GM18508 (cell line): Measurements from ENCODE around the gene TMEM30B.

Experiments
- ATAC-seq: cut with Tn5 transposase; IDR thresholded peaks from one replicate; pipeline ENCODE4 v1.9.1; 2021; ENCODE audit warnings: moderate number of reproducible peaks; ENCODE audit not compliant: insufficient read depth, unreplicated experiment

The TMEM30B gene

DNA sequence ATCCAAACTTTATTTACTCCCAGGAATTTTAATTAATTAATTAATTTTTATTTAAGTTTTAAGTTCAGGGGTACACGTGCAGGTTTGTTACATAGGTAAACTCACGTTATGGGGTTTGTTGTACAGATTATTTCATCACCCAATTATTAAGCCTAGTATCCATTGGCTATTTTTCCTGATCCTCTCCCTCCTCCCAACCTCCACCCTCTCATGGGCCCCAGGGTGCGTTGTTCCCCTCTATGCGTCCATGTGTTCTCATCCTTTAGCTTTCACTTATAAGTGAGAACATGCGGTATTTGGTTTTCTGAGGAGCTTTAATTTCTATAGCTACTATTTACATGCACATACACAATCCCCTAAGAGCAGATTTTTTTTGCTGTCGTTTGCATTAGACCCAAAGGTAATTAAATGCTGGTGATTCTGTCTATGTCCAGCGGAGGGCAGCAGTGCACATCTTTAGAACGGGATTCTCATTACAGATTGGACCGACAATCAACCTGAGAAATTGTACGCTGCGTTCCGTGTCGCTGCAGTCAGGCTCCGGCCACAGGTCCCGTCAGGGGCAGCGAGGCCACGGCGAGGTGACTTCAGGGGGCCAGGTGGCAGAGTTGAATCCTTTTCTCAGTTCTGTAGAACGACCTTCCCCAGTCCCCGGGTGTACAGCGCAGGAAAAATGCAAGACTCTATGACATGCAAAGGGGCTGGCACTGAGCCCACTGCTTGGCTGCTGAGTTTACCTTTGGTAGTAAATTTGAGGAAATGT is 11.6 kb downstream of the TMEM30B start:
- no peak for ATAC-seq

DNA sequence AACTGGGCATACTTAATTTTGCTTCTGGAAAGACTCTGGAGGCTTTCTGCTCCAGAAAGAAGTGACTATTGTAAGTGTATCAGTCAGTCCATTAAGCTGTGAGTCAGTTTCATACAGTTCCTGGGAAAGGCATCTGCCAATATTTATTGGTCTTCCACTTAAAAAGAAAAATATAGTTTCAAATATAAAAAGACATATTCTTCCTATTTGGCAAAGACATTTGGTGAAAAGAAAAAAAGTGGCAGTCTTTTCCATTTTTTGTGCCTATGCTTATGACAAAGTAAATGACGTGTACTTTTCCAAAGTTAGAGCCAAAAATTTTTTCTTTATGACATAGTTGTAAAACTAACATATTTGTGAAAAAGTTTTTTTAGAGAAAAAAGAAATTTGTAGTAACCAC is 12.3 kb downstream of the TMEM30B start:
- no peak for ATAC-seq

DNA sequence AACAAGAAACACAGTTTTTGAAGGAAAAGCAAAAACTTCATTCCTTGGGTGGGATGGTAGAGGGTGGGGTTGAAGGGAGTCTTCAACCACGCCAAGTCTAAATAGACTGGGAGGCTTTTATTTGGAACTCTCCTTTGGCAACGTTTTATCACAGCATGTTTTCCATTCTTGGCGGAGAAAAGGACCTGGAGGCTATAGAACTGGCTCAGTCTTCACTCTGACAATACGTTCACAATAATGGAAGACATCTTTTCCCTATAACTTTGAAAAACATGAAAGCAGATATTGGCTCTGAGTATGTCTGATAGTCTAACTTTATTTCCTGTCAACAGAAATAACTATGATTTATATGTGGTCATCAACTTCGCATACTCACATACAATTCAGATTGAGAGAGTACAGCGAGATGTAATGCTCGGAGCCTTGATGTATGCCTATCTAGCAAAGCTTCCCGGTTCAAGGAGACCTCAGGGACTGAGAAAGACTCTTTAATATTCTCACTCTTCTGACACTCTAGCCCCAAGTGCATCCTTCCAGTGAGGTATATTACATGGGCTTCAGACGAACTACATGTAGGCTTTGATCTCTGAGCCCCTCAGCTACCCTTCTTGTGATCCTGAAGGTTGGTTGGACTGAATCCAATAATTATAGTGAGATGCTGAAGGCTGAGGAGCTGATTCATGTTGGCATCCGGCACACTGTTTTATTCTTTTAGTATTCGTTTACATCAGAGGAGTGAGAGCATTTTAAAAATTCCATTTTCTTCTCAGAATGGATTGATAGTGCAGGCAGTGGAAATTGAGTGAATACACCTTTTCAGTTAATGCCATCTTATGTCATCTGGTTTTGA is 14.0 kb downstream of the TMEM30B start:
- no peak for ATAC-seq

GRCh38 chr14:61266436-61266835 is 14.7 kb downstream of the TMEM30B start:
- no peak for ATAC-seq

DNA sequence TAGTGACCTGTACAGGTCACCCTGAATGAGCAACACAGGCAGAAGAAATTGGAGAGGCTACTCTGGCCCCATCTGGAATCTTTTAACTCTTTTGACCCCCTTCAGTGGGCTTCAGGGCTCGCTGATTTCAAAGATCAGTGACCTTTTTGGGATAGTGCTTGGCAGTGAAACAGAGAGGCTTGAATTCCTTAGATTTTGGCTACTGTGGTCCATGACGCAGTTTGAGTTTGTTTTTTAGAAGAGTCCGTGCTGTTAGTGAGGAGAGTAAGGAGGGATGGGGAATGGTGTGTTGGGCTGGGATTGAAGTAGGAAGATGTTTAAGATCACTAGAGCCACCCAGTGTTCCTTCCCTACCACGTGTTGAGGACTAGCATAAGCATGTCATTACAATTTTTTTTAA is 16.5 kb downstream of the TMEM30B start:
- no peak for ATAC-seq

- ATAC-seq: no peak
Observed at GRCh38 chr14:61264010-61264571, 17.0 kb downstream of the TMEM30B start.

DNA sequence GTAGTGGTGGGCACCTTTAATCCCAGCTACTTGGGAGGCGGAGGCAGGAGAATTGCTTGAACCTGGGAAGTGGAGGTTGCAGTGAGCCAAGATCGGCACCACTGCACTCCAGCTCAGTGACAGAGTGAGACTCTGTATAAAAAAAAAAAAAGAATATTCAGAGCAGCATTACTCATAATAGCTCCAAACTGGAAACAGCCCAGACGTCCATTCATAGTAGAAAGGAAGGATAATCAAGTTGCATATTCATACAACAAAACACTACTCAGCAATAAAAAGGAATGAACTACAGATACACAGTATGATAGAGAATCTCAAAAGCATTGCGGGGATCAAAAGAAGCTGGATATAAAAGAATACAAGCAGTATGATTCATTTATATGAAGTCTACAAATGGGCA is 19.1 kb downstream of the TMEM30B start:
- no peak for ATAC-seq

GRCh38 chr14:61260939-61261776 is 20.0 kb downstream of the TMEM30B start:
- no peak for ATAC-seq

- no peak for ATAC-seq
Observed at GRCh38 chr14:61258985-61259384, 22.2 kb downstream of the TMEM30B start.

DNA sequence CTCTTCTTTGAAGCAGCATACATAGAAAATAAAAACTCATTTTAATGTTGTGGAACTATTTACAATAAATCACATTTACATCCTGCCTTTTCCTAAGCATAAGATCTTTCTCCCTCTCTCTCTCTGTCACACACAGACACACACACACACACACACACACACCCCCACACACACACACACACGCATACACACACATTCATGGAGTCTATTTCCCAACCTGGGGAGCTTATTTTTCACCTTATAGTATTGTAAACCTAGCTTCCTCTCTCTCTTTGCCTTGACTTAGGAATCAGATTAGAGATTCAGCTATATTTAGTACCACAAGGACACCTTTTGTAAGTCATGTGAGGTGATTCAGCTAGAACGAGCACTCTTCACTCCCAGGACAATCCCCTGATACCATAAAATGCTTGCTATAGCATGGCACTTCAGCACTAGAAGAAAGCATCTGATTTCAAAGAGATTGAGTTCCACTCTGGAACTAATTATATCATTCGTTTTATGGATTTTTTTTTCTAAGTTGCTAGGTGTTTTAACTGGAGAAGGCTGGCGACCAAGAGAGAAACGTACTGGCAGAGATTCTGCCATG is 23.6 kb downstream of the TMEM30B start:
- ATAC-seq: no peak

DNA sequence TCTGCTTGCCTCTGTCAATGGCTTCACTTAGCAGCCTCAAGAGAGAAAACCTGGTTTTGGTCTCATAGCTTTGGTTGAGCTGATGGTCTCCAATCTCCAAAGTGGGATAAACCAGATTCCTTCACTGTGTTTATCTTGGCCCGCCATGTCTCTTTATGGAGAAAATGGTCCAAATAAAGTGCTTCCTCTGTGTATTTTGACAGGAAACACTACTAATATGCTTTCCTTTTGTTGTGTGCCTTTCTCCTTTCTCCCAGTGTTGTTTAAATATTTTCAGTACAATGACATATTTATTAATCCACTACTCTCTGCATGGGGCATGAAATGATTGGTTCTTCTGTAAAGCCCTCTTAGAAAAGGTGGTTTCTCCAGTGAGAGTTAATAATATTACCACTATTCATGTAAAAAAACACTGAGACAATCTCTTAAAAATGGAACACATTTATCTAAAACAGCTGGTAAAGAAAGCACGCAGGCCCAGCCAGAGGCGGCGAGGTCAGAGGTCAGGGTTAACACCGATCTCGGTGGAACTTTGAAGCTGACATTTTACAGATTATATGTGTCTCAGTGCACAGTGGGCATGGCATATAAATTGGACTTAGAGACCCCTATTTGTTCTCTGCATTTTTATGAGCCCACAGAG is 24.2 kb downstream of the TMEM30B start:
- ATAC-seq: no peak

DNA sequence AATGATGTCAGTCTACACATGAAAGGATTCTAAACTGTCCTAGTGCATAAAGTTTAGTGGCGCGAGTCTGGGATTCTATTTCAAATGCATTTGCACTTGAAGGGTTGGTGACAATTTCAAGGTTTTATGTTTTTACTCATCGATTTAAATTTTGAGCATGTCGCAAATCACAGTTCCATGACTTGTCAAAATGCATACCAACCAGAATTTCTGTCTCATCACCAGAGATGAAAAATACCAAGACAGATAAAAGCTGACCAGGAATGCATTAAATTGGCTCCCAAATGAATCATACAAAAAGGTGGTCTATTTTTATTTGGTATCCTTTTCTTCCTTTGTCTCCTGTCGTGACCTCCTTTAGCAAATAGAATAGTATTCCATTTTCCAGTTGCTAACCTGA is 25.2 kb downstream of the TMEM30B start:
- ATAC-seq: no peak

DNA sequence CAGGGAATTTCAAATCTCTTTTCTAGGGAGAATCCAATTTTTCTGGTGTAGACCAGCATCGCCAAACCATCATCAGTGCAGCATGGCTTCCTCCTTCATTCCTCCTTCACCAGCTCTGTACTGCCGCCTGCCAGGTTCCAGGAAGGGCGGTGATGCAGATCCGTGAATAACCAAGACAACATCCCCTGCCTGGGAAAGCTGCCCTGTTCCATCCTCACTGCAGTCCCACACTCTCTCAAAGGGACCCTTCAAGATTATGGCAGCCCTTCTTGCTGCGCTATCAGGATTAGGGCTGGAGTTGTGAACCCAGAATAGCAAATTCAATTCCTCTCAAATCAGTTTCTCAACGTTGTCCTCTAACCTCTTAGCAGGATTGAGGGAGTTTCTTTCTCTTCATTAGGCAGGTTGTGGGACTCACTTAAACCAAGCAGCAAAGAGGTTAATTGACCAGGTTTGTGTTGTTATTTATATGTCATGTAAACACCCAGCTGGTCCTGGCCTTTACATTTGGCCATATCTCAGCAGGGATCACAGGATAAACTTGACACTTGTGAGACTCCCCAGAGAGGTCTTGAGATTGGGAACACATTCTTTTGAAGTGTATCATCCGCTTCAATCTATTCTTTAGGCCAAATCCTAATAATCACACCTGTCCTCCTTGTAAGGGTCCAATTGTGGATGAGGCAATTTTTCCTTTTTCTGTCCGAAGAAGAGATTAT is 26.2 kb downstream of the TMEM30B start:
- ATAC-seq: no peak

DNA sequence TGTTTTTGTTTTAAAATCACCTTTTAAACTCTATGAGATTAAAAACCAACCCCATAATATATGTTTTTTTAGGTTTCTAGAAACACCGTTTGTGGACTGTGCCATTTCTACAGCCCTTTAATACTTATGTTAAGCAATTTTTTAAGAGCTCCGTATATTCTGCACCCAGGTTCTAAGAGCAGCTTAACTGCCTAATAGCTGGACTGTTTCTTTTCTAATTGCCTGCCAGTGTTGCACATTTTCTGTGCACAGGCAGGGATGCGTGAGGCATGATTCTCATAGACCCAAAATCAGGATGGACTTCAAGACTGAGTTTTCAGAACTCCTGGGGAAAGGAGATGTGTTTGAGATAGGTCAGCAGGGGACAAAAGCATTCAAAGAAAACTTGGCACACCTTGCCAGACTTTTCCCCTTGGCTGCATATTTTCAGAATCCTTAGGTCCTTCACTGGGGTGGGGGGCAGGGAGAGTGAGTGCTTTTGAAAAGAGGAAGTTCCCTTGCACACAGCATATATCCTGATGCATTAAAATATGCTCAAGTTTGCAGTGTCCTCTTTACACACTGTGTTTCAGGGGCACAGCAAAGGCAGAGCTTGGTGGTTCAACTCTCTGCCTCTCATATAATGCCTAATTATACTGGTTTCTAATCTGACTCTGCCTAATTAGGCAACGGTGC is 27.9 kb downstream of the TMEM30B start:
- no peak for ATAC-seq

GRCh38 chr14:61252369-61253063 is 28.6 kb downstream of the TMEM30B start:
- peak; percentile 92 for ATAC-seq

GRCh38 chr14:61250063-61250462 is 31.1 kb downstream of the TMEM30B start:
- ATAC-seq: no peak

GRCh38 chr14:61247935-61248334 is 33.2 kb downstream of the TMEM30B start:
- no peak for ATAC-seq

DNA sequence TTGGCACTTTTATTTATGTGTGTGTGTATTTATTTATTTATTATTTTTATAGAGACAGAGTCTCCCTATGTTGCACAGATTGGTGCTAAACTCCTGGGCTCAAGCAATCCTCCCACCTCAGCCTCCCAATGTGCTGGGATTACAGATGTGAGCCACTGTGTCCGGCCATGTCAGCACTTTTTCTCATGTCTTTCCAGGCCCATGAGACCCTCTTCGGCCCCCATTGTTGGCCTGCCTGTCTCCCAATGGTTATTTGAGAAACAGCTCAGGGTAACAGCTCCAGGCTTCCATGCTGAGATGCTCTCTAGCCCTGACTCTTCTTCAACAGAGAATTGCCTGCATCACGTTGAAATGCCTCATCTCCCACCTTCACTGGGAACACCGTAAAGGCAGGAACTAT is 34.4 kb downstream of the TMEM30B start:
- ATAC-seq: no peak
